Measurements from ENCODE around the gene MTCP1. TPM values are rescaled to one million over a fixed set of nuclear protein-coding genes. Genes with fewer than 3 reads are reported as not detected.

MTCP1 gene
- total RNA-seq, 1 experiment from 2014 or later: 17.9 TPM

DNA sequence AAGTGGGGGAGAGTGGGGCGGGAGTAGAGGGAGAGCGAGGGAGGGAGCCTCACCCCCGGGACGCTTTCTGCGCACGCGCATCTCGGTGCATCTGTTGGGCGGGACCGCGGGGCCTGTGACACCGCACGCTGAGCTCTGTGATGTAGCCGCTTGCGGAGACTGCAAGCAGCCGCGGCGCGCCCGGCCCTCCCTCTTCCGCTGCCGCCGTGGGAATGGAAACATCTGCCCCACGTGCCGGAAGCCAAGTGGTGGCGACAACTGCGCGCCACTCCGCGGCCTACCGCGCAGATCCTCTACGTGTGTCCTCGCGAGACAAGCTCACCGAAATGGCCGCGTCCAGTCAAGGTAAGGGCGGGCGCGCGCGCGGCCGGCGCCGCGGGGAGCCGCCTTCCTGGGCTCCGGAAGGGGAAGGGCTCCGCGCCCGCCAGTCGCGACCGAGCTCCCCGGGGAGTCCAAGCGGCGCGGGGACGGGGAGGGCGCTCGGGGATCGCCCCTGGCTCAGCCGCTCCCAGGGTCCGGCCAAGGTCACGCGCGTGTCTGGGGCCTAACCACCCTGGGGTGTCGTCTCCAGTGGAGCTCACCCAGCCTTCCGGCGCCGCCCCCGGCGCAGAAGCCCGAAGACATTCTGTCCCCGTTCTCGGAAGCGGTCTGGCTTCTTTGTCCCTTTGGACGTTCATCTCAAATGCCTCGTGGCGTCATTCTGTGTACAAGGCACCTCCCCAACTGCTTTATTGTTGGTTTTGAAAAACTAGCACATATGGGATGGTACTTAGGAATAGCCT, 44.0 kb downstream of the MTCP1 start, which contains the start of gene FUNDC2:
Gene FUNDC2 (plus strand): TSS at position 118 of the 782 bp plus-strand sequence. CDS start 95 bp downstream, at position 213.
- H3K79me2 ChIP-seq (ENCODE audit: low read length): peaks cover 45% of the 10 kb centered on the region
- H3K27me3 ChIP-seq (ENCODE audit: low read length): no peaks in the 10 kb centered on the region
- peak within 1 kb of the TSS; percentile 94 for H3K9ac ChIP-seq (ENCODE audit: low read length)
- CTCF ChIA-PET: interaction anchor here (1.0 kb wide), 1 partner anchor 22 kb away, joined by 3 read pairs; no protein-coding TSS in a partner anchor
- intact Hi-C loops (cut with micrococcal nuclease): loop anchor here (1.0 to 2.0 kb wide), 3 partner anchors 30 to 44 kb away; partner anchors contain the start of genes BRCC3, CMC4 and MTCP1
- TF ChIP-seq EZH2phosphoT487 (IDR thresholded peaks at IDR 0.05; ENCODE audit: borderline replicate concordance, low read length) (peak; percentile 94), EZH2 (IDR thresholded peaks at IDR 0.05; ENCODE audit: low read length, unreplicated experiment) (no peak)
- TF ChIP-seq, protein P1, sequence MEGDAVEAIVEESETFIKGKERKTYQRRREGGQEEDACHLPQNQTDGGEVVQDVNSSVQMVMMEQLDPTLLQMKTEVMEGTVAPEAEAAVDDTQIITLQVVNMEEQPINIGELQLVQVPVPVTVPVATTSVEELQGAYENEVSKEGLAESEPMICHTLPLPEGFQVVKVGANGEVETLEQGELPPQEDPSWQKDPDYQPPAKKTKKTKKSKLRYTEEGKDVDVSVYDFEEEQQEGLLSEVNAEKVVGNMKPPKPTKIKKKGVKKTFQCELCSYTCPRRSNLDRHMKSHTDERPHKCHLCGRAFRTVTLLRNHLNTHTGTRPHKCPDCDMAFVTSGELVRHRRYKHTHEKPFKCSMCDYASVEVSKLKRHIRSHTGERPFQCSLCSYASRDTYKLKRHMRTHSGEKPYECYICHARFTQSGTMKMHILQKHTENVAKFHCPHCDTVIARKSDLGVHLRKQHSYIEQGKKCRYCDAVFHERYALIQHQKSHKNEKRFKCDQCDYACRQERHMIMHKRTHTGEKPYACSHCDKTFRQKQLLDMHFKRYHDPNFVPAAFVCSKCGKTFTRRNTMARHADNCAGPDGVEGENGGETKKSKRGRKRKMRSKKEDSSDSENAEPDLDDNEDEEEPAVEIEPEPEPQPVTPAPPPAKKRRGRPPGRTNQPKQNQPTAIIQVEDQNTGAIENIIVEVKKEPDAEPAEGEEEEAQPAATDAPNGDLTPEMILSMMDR (conservative IDR thresholded peaks at IDR 0.05; ENCODE audit: low read depth, low read length): no peak
- no TSS peak for BruUV-seq (replicated peaks)
- H3K9me2 ChIP-seq (replicated peaks; ENCODE audit: low read length): no peaks in the 10 kb centered on the region
- H3K4me1 ChIP-seq (ENCODE audit: insufficient read depth, low read length): peaks cover 13% of the 10 kb centered on the region
- POLR2A ChIA-PET (ENCODE audit: unreplicated experiment): interaction anchor here (0.7 kb wide), 1 partner anchor 38 kb away, joined by 4 read pairs; no protein-coding TSS in a partner anchor
- H4K20me1 ChIP-seq (ENCODE audit: low read length): peaks cover 10% of the 10 kb centered on the region
- DNase-seq (peak; percentile 92), ATAC-seq (peak; percentile 77)
- peak within 1 kb of the TSS; percentile 77 for H3K4me3 ChIP-seq (ENCODE audit: low read length)
- H3F3A ChIP-seq (ENCODE audit: low read length, unreplicated experiment): no peaks in the 10 kb centered on the region
- H3K4me2 ChIP-seq (ENCODE audit: low read length): peak within 1 kb of the TSS; percentile 83
- H3K36me3 ChIP-seq (ENCODE audit: low read depth, low read length): no peaks in the 10 kb centered on the region
- no peaks in the 10 kb centered on the region for H3K9me3 ChIP-seq (ENCODE audit: low read length)
- peak within 1 kb of the TSS; percentile 72 for H2AFZ ChIP-seq (ENCODE audit: low read length)
- H3K27ac ChIP-seq (ENCODE audit: low read length): peak within 1 kb of the TSS; percentile 90

DNA sequence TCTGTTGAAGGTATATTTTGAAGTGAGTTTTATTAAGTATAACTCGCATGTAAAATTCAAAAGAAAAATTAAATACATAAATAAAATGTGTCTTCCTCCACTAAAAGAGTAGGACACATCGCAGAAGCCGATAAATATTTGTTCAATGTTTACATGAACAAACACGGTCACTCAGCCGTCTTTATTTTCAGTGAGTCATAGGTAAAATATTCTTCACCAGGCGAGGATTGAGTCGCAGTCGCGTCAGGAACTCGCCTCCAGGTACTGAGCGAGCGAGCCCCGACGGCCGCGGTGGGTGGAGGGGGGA, 44.6 kb downstream of the MTCP1 start:
- H3K9me3 ChIP-seq (ENCODE audit: low read length): no peaks in the 10 kb centered on the region
- TF ChIP-seq EZH2 (IDR thresholded peaks at IDR 0.05; ENCODE audit: low read length, unreplicated experiment) (no peak), EZH2phosphoT487 (IDR thresholded peaks at IDR 0.05; ENCODE audit: borderline replicate concordance, low read length) (no peak)
- TF ChIP-seq, protein P1 (conservative IDR thresholded peaks at IDR 0.05; ENCODE audit: low read depth, low read length): no peak
- peak overlapping the region; percentile 94 for H3K9ac ChIP-seq (ENCODE audit: low read length)
- no TSS peak for BruUV-seq (replicated peaks)
- DNase-seq: no peak
- H3K9me2 ChIP-seq (replicated peaks; ENCODE audit: low read length): no peaks in the 10 kb centered on the region
- peaks cover 41% of the 10 kb centered on the region for H3K79me2 ChIP-seq (ENCODE audit: low read length)
- peak overlapping the region; percentile 83 for H3K4me2 ChIP-seq (ENCODE audit: low read length)
- peaks cover 10% of the 10 kb centered on the region for H4K20me1 ChIP-seq (ENCODE audit: low read length)
- peak overlapping the region; percentile 43 for H2AFZ ChIP-seq (ENCODE audit: low read length)
- peak; percentile 77 for ATAC-seq
- no peaks in the 10 kb centered on the region for H3K36me3 ChIP-seq (ENCODE audit: low read depth, low read length)
- H3K27ac ChIP-seq (ENCODE audit: low read length): peak overlapping the region; percentile 90
- H3K4me3 ChIP-seq (ENCODE audit: low read length): peak overlapping the region; percentile 77
- ChIA-PET CTCF (interaction anchor here (1.0 kb wide), 1 partner anchor 23 kb away, joined by 3 read pairs; no protein-coding TSS in a partner anchor), POLR2A (ENCODE audit: unreplicated experiment) (interaction anchor here (0.7 kb wide), 1 partner anchor 39 kb away, joined by 4 read pairs; no protein-coding TSS in a partner anchor)
- intact Hi-C loops (cut with micrococcal nuclease): loop anchor here (1.0 to 2.0 kb wide), 3 partner anchors 31 to 45 kb away; partner anchors contain the start of genes BRCC3, CMC4 and MTCP1
- no peaks in the 10 kb centered on the region for H3F3A ChIP-seq (ENCODE audit: low read length, unreplicated experiment)
- no peaks in the 10 kb centered on the region for H3K27me3 ChIP-seq (ENCODE audit: low read length)
- H3K4me1 ChIP-seq (ENCODE audit: insufficient read depth, low read length): peaks cover 13% of the 10 kb centered on the region

Data from PC-3 (cell line).